Vagina (tissue), 2 donors: ENCODE measurements around the gene CLPTM1L. TPM values are rescaled to one million over a fixed set of nuclear protein-coding genes. Genes with fewer than 3 reads are reported as not detected.
"Not testable (repeated sequence)": the region's sequence is repeated elsewhere in the genome, so short reads cannot be mapped to it uniquely, and the experiment has no call there.

Source experiments
- DNase-seq, 2 donors: peaks; one replicate each; pipeline ENCODE4 v3.0.0-alpha.2; 2017; ENCODE audit errors: extremely low spot score in 2 of 2
- H3K27ac ChIP-seq: fragments of 200-600 bp; sonication (generic); one replicate; pipeline ENCODE4 v1.5.1; 2019
- H3K27me3 ChIP-seq: fragments of 200-600 bp; sonication (generic); one replicate; pipeline ENCODE4 v1.5.1; 2019
- H3K36me3 ChIP-seq, 2 donors: fragments of 200-600 bp; sonication (generic); one replicate each; pipeline ENCODE4 v1.5.1; 2017 to 2019
- H3K4me1 ChIP-seq: fragments of 200-600 bp; sonication (generic); one replicate; pipeline ENCODE4 v1.5.1; 2019
- H3K4me3 ChIP-seq, 2 donors: fragments of 200-600 bp; sonication (generic); 1 replicate in 1 of 2; 2 replicates in 1 of 2; pipeline ENCODE4 v1.5.1; 2016 to 2019
- H3K9me3 ChIP-seq: fragments of 200-600 bp; sonication (generic); one replicate; pipeline ENCODE4 v1.5.1; 2019
- POLR2A ChIP-seq, 2 donors: fragments of 450-650 bp; IDR thresholded peaks; one replicate each; pipeline ENCODE4 v1.6.1; 2017; ENCODE audit warnings: antibody characterized with exemption in 2 of 2, mild to moderate bottlenecking in 2 of 2, moderate library complexity in 2 of 2
- POLR2AphosphoS5 ChIP-seq, 2 donors: sonication (generic); formaldehyde crosslinking; IDR thresholded peaks; one replicate each; pipeline ENCODE4 v1.9.0; 2017; ENCODE audit warnings: antibody characterized with exemption in 2 of 2, mild to moderate bottlenecking in 2 of 2, low read depth in 1 of 2; ENCODE audit not compliant: insufficient read depth in 1 of 2
- intact Hi-C: fragments of 100-400 bp; cut with DNase I; formaldehyde crosslinking; loops from one replicate; pipeline ENCODE4 v1.15.1; 2023
- total RNA-seq: library from RNA; depleted of rRNA; stranded (reverse); fragments of >200 nt; gene quantifications from one replicate; pipeline ENCODE4 v1.2.3, GENCODE V29; 2016
- TF ChIP-seq, protein P1 (sequence below), 3 experiments: fragments of 450-650 bp in 2 of 3; fragments of 200-600 bp in 1 of 3; sonication (generic) in 1 of 3; IDR thresholded peaks; one replicate each; pipeline ENCODE4 v1.5.1; 2017 to 2019; ENCODE audit warnings: antibody characterized with exemption in 3 of 3, mild to moderate bottlenecking in 2 of 3, moderate library complexity in 2 of 3

The CLPTM1L gene
- total RNA-seq, 1 donor from 2014 or later, result 40.0 TPM

DNA sequence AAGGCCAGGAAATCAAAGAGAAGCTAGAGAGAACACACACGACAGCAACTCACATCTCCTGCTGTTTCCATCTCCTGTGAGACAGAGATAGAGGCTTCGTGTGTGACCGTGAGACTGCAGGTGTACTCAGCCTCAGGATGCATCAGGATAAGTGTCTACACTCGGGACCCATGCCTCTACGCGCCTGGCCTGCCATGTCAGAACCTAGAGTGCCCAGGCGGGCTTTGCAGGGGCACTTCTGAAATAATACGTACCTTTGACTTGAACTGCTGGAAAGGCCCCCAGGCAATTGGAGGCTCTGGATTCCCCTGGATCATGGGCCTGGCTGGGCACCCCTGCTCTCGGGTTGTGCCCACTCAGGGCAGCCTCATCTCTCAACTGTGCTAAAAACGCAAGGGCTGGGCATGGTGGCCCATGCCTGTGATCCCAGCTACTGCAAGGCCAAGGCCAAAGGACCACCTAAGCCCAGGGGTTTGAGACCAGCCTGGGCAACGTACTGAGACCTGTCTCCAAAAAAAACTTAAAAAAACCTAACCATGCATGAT, 13.0 kb downstream of the CLPTM1L start:
- Histone ChIP-seq H3K9me3 (no peaks in the 10 kb centered on the region), H3K27me3 (no peaks in the 10 kb centered on the region), H3K4me1 (peaks cover 8% of the 10 kb centered on the region), H3K36me3 (peaks cover 0 to 53% of the 10 kb centered on the region in 2 donors), H3K4me3 (no peak overlapping the region), H3K27ac (no peak overlapping the region)
- intact Hi-C loops, result no loop called here
- no peak for TF ChIP-seq POLR2AphosphoS5 (IDR thresholded peaks at IDR 0.05; ENCODE audit: insufficient read depth in 1 of 2, low read depth in 1 of 2)
- TF ChIP-seq POLR2A (IDR thresholded peaks at IDR 0.05), result no peak
- TF ChIP-seq, protein P1, sequence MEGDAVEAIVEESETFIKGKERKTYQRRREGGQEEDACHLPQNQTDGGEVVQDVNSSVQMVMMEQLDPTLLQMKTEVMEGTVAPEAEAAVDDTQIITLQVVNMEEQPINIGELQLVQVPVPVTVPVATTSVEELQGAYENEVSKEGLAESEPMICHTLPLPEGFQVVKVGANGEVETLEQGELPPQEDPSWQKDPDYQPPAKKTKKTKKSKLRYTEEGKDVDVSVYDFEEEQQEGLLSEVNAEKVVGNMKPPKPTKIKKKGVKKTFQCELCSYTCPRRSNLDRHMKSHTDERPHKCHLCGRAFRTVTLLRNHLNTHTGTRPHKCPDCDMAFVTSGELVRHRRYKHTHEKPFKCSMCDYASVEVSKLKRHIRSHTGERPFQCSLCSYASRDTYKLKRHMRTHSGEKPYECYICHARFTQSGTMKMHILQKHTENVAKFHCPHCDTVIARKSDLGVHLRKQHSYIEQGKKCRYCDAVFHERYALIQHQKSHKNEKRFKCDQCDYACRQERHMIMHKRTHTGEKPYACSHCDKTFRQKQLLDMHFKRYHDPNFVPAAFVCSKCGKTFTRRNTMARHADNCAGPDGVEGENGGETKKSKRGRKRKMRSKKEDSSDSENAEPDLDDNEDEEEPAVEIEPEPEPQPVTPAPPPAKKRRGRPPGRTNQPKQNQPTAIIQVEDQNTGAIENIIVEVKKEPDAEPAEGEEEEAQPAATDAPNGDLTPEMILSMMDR (IDR thresholded peaks at IDR 0.05), result no peak
- DNase-seq, result no peak

DNA sequence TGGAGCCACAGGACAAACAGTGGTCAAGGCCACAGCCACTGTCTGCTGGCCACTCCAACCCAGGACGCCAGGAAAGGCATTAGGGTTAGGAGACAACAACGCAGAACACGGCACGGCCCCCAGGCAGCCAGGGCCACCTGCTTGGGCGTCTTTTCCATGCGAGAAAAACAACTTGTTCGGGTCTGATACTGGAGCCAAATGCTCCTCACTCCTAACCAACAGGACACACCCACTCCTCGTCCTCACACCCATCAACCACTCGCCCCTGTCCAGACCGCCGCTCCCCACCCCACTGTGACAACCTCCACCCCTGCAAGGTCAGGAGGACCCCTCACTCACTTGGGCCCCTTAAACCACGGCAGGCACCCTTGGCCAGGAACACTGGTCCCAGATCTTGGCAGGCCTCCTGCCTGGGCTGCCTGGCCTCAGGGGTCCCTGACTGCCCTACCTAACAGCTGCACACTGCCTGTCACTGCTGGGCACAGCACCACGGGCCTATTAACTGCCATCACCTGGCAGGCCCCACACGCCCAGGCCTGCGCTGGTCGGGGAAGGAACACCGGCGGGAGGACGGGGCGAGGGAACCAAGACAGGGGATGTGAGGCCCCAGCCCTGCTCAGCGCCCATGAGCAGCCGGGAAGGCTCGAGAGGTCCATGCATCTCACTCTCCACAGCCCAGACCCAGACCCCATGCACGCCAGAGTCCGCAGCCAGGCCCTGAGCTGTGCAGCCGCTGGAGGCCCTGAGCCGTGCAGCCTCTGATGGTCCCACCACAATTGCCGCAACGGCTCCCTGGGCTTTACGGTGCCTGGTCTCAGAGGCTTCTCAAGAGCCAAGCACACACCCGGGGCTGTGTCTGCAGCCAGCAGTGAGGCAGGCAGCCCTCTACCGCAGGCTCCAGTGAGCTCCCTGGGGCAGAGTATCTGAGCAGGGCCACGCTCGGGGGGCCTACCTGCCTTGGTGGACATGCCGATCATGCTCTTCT, 13.8 kb downstream of the CLPTM1L start:
- H3K27ac ChIP-seq, result no peak overlapping the region
- TF ChIP-seq POLR2AphosphoS5 (IDR thresholded peaks at IDR 0.05; ENCODE audit: insufficient read depth in 1 of 2, low read depth in 1 of 2), result no peak
- TF ChIP-seq POLR2A (IDR thresholded peaks at IDR 0.05), result no peak
- TF ChIP-seq, protein P1 (IDR thresholded peaks at IDR 0.05), result no peak
- intact Hi-C loops, result no loop called here
- H3K4me1 ChIP-seq, result peaks cover 8% of the 10 kb centered on the region
- no peak for DNase-seq
- H3K36me3 ChIP-seq, result peaks cover 0 to 45% of the 10 kb centered on the region in 2 donors
- no peaks in the 10 kb centered on the region for H3K27me3 ChIP-seq
- no peaks in the 10 kb centered on the region for H3K9me3 ChIP-seq
- no peak overlapping the region for H3K4me3 ChIP-seq

DNA sequence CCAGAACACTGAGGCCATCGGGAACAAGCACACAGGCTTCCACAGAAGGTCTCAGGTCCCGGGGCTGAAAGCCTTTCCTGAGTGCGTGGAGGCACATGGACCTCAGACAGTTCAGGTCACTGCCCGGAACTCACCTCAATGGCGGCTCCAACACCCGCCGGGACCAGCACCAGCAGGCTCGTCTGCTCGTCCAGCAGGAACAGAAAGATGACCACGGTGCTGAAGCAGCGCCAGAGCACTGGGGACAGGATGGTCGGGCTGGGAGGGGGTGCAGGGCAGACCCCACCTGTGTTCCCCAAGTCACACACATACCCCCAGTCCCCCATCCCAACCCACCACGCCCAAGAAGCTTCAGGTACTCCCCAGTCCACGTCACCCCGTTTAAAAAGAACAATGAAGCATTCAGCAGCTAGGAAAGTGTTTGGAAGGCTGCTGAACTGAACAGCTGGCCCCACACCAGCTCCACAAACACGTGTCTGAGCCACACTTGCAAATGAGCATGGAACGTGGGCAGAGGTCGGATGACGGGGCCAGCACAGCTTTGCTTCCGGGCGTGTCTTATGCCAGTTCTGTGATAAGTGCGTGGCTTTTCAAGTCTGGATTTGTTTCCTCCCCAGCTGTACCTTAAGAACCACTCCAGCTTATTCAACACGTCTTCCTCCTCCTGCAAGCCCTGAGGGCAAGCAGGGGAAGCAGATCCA, 14.6 kb downstream of the CLPTM1L start:
- intact Hi-C loops, result no loop called here
- Histone ChIP-seq H3K4me1 (peaks cover 8% of the 10 kb centered on the region), H3K36me3 (peaks cover 0 to 44% of the 10 kb centered on the region in 2 donors), H3K27me3 (no peaks in the 10 kb centered on the region), H3K4me3 (no peak overlapping the region), H3K27ac (no peak overlapping the region), H3K9me3 (no peaks in the 10 kb centered on the region)
- TF ChIP-seq POLR2AphosphoS5 (IDR thresholded peaks at IDR 0.05; ENCODE audit: insufficient read depth in 1 of 2, low read depth in 1 of 2), result peak in 1 of 2 donors; percentile 11
- no peak for TF ChIP-seq POLR2A (IDR thresholded peaks at IDR 0.05)
- DNase-seq, result no peak

DNA sequence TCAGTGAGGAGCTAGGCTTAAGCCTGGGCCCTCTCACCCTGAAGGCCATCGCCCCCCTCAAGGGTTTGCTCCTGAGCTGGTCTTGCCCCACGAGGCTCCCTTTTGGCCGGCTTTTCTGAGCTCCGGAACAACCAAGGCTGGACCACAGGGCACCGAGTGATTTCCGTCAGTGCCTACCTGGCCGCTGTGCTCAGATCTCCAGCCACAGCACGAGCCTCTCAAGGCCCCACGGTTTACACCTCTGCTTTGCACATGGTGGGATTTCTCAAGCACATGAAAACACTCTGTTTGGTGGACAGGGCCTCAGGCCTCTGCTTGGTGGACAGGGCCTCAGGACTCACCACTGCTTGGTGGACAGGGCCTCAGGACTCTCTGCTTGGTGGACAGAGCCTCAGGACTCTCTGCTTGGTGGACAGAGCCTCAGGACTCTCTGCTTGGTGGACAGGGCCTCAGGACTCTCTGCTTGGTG, 15.8 kb downstream of the CLPTM1L start:
- TF ChIP-seq POLR2A (IDR thresholded peaks at IDR 0.05) (no peak), POLR2AphosphoS5 (IDR thresholded peaks at IDR 0.05; ENCODE audit: insufficient read depth in 1 of 2, low read depth in 1 of 2) (no peak)
- TF ChIP-seq, protein P1 (IDR thresholded peaks at IDR 0.05), result no peak
- intact Hi-C loops, result no loop called here
- Histone ChIP-seq H3K4me1 (peaks cover 8% of the 10 kb centered on the region), H3K9me3 (no peaks in the 10 kb centered on the region), H3K27me3 (no peaks in the 10 kb centered on the region), H3K4me3 (no peak overlapping the region), H3K36me3 (peaks cover 0 to 45% of the 10 kb centered on the region in 2 donors), H3K27ac (no peak overlapping the region)
- no peak for DNase-seq

DNA sequence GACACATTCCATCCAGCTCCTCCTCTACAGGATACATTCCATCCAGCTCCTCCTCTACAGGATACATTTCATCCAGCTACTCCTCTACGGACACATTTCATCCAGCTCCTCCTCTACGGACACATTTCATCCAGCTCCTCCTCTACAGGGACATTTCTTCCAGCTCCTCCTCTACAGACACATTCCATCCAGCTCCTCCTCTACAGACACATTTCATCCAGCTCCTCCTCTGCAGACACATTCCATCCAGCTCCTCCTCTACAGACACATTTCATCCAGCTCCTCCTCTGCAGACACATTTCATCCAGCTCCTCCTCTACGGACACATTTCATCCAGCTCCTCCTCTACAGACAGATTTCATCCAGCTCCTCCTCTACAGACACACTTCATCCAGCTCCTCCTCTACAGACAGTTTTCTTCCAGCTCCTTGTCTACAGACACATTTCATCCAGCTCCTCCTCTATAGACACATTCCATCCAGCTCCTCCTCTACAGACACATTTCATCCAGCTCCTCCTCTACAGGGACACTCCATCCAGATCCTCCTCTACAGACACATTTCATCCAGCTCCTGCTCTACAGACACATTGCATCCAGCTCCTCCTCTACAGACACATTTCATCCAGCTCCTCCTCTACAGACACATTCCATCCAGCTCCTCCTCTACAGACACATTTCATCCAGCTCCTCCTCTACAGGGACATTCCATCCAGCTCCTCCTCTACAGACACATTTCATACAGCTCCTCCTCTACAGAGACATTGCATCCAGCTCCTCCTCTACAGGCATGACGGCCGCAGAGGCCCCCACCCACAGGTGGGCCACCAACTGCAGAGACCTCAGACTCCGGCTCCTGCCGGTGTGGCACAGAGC, 16.4 kb downstream of the CLPTM1L start:
- H3K9me3 ChIP-seq, H3K27ac ChIP-seq, intact Hi-C loops, H3K27me3 ChIP-seq, H3K4me1 ChIP-seq, H3K4me3 ChIP-seq, DNase-seq: not testable (repeated sequence)
- peaks cover 0 to 45% of the 10 kb centered on the region in 2 donors for H3K36me3 ChIP-seq

DNA sequence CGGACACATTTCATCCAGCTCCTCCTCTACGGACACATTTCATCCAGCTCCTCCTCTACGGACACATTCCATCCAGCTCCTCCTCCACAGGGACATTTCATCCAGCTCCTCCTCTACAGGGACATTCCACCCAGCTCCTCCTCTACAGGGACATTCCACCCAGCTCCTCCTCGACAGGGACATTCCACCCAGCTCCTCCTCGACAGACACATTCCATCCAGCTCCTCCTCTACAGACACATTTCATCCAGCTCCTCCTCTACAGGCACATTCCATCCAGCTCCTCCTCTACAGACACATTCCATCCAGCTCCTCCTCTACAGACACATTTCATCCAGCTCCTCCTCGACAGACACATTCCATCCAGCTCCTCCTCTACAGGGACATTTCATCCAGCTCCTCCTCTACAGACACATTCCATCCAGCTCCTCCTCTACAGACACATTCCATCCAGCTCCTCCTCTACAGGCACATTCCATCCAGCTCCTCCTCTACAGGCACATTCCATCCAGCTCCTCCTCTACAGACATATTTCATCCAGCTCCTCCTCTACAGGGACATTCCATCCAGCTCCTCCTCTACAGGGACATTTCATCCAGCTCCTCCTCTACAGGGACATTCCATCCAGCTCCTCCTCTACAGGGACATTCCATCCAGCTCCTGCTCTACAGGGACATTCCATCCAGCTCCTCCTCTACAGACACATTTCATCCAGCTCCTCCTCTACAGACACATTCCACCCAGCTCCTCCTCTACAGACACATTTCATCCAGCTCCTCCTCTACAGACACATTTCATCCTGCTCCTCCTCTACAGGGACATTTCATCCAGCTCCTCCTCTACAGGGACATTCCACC, 17.8 kb downstream of the CLPTM1L start:
- H3K9me3 ChIP-seq, H3K4me3 ChIP-seq, H3K27ac ChIP-seq, intact Hi-C loops, H3K27me3 ChIP-seq, DNase-seq, H3K4me1 ChIP-seq: not testable (repeated sequence)
- H3K36me3 ChIP-seq, result peaks cover 0 to 56% of the 10 kb centered on the region in 2 donors

DNA sequence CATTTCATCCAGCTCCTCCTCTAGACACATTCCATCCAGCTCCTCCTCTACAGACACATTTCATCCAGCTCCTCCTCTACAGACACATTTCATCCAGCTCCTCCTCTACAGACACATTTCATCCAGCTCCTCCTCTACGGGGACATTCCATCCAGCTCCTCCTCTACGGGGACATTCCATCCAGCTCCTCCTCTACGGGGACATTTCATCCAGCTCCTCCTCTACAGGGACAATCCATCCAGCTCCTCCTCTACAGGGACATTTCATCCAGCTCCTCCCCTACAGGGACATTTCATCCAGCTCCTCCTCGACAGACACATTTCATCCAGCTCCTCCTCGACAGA, 18.4 kb downstream of the CLPTM1L start:
- H3K4me3 ChIP-seq, intact Hi-C loops, H3K27me3 ChIP-seq, DNase-seq, H3K27ac ChIP-seq, H3K4me1 ChIP-seq, H3K9me3 ChIP-seq: not testable (repeated sequence)
- peaks cover 0 to 60% of the 10 kb centered on the region in 2 donors for H3K36me3 ChIP-seq
